Stimulated activated CD8-positive, alpha-beta memory T cell treated with anti-CD3 and anti-CD28 coated beads, Interleukin-12 subunit alpha, Interleukin-12 subunit beta, amount 100 ng/mL, for 1 hour (primary cell): Measurements from ENCODE around the gene ADPRM.

ENCODE experiments used
- DNase-seq: peaks from one replicate; pipeline ENCODE4 v3.0.0-alpha.2; 2020; ENCODE audit warnings: low read depth

The ADPRM gene

DNA sequence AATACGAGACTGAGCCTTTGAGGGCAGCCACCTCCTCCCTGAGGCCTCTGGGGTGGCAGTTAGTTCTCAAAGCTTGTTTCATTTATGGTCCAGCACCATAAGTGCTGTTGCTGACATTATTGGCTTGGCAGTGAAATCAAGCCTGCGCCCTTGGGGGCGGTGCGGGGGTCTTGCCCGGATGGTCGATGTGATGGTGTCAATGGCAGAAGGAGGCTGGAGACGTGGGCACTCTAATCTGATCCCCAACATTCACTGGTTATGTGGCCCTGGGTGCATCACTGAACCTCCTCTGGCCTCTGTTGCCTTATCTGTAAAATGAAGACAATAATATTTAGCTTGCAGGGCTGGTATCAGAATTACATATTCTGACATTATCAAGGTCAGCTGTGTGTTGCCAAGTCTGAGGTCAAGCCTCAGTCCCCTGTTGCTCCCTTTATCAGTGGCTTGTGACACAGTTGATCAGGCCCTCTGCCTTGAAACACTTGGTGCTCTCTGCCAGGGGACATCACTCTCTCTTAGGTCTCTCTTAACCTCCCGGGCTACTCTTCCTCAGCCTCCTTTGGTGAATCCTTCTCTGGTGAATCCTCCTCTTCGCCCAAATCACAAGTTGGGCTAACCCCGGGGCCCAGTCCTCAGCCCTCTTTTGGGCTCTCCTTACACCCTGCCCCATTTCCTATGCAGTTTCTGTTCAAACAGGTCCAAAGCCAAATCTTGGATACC lies 44.2 kb downstream of the ADPRM start:
- DNase-seq, result no peak

GRCh38 chr17:10742431-10742830 lies 45.0 kb downstream of the ADPRM start:
- no peak for DNase-seq

DNA sequence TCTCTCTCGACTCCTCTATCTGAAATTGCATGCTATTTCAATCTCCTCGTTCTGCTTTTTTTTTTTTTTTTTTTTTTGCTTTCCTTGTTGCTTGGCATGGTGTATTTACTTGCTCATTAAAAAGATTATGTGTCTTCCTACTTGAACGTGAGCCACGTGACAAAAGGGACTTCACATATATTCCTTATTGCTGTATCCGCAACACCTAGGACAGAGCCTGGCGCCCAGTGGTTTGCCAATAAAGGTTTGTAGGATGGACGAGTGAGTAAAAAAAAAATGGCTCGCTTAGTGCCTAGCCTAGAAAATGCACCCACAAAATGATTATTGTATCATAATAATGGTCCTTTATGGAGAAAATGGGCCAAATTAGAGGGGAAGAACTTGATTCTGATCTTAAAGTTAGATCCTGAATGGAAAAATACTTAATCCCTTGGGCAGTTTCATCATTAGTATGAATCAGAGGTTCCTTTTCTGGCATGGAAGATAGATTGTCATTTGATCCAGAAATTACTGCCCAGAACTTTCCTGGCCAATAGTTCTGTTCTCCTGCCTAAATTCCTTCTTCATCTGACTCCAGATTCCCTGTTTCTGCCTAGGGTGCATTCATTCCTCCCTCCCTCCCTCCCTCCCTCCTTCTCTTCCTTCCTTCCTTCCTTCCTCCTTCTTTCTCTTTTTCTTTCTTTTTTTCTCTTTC lies 46.1 kb downstream of the ADPRM start:
- DNase-seq, result no peak

DNA sequence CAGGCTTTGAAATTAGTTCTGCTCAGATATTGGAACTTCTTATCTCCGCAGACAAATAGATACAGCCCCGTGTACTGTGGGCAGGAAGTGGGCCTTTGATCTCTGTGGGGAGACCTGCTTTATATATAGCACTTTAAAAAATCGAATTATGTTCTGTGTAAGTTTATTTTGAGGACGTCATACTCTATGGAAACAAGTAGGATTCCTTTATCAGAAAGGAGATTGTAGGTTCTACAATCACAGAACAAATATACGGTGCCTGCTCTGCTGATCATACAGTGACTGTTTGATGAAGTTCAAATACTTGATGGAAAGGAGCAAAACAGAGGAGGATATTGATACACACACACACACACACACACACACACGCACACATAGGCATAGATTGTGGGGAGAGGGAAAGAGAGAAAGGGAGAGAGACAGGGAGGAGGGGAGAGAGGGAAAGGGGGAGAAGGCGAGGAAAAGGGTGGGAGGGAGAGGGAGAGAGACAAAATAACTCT lies 47.2 kb downstream of the ADPRM start:
- no peak for DNase-seq

GRCh38 chr17:10745231-10745630 lies 47.8 kb downstream of the ADPRM start:
- DNase-seq, result no peak

GRCh38 chr17:10748531-10749181 lies 51.3 kb downstream of the ADPRM start:
- no peak for DNase-seq

DNA sequence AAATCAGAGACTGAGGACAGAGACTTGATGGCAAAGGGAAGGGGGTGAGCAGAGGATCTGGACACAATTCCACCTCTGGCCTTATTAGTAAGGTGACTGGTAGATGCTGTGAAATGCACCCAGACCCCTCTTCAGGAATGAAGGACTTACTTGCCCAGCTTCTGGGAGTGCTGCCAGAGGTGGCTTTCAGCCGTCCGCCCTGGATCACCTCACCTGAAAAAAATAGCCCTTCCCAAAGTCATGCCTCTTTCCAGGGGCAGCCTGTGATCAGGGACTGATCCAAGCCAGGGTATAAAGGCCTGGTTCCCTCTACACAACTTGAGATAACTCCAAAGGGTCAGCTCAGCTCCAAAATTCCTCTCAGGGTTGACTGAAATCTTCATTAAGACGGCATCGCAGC lies 52.8 kb downstream of the ADPRM start:
- DNase-seq, result no peak

DNA sequence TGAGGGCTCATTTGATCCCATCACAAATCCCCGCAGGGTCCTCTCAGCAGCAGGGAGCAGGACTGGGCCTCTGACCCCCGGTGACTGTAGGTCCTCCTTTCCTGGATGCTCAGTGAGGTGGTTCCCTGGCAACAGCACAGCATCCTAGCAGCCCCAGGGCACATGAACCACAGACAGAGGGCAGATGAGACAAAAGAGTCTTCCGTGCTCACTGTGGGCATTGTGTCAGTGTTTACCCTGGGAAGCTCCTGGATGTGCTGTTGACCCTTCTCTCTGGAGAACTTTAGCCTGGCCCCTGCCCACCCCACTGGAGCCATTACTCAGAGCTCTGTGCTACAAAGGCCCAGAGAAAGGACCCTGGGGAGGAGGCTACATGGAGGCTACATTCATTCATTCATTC lies 54.2 kb downstream of the ADPRM start:
- DNase-seq, result no peak

DNA sequence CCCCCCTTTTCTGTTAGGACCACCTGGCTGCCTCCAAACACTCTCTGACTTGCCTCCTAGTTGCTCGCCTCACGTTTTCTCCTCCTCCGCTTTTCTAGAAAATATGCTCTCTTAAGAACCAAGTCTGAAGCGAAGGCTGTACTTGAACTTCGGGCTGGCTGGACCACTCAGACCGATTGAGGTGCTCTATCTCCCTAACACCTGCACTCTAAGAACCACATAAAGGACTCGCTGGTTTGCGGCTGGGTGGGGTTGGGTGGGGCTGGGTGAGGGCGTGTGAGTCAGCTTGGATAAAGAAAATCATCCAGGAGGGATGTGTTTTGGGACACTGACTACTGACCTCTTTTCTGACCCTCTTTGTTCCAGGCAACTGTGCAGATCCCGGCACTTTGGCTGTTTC lies 55.3 kb downstream of the ADPRM start:
- no peak for DNase-seq

- DNase-seq, result no peak
Observed at GRCh38 chr17:10754109-10754508, 56.7 kb downstream of the ADPRM start.

DNA sequence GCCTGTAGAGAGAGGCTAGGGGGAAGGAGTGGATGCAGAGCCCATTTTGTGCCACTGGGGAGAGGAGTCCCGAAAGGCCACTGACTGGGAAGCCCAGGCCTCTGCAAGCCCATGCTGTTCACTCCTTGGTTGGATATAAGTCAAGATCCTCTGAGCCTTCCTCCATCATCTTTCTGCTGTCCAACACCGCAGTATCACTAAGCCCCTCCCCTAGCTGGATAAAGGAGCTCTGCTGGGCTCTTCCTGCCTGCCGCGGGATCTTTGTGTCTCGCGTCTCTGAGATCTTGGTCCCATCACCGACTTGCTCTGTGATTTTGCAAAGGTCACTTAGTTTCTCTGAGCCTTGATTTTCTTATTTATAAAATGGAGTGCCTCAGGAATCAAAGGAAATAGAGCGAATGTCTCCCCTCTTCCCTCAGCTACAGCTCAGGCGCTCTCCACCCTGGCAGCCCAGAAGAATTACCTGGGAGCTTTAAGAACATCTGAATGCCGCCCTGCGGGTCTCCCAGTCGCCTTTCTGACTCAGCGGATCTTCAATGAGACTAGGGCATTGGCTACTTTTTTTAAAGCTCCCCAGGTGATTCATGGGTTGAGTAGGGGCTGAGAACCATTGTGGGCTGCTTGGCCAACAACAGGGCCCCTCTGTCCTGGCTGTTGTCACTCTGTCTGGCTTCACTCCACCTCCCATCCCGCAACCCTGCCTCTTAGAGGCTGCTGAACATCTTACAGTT lies 57.6 kb downstream of the ADPRM start:
- DNase-seq, result no peak

DNA sequence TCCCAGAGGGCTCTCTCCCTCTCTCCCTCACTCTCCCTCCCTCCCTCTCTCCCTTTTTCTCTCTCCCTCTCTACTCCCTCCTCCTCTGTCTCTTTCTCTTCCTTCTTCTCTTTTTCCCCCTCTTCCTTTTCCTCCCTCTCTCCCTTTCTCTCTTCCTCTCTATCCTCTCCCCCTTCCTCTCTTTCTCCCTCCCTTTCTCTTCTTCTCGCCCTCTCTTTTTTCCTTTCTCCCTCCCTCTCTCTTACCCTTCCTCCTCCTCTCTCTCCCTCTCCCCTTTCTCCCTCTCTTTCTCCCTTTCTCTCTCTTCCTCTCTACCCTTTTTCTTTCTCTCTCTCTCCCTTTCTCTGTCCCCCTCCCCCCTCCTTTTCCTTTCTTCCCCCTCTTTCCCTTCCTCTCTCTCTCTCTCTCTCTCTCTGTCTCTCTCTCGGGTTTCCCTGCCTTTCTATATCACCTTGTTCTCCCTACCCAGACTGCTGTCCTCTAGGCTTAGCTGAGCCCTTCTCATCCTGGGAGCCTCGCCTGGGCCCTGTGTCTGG lies 58.3 kb downstream of the ADPRM start:
- no peak for DNase-seq

DNA sequence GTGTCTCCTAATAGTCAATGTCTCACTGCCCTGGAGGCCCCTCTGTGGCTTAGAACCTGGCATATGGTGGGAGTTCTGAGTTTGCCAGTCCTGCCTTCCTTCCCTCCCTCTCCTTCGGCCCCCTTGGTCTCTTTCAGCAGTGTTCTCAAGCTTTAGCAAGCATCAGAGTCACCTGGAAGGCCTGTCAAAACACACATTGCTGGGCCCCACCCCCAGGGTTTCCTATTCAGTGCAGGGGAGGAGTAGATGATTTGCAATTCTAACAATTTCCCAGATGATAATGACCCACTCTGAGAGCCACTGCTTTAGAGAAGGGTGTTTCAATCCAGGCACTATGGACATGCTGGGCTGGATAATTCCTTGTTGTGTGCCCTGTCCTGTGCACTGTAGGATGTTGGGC lies 58.8 kb downstream of the ADPRM start:
- no peak for DNase-seq

DNA sequence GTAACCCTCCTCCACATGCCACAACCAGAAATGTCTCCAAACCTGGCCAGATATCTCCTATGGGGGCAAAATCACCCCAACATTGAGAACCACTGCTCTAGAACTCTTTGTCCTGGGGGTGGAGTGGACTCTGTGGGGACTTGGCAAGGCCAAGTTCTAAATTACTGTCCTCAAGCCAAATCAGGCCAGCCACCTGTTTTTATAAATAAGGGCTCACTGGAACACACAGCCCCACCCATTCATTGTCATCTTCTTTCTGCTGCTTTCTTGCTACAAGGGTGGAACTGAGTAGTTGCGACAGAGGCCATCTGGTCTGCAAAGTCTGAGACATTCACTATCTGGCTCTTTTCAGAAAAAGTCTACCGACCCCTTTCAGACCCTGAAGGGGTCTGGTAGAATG lies 59.2 kb downstream of the ADPRM start:
- no peak for DNase-seq

DNA sequence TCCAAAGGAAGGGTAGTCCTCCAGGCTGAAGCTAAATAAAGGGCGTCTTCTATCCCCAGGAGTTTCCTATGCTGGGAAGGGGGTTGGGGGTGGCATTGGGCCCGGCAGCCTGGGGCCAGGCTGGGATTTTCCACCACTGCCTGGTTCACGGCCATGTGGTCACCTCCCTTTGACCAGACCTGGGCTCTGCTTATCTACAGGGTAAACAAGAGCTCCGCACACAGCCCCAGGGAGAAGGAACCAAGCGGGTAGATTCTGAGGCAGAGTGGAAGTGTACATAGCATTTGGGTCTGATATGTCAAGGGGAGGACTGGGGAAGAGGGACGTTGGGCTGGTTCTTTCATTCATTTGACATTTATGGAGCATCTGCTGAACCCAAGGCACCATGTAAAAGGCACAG lies 59.7 kb downstream of the ADPRM start:
- no peak for DNase-seq

- DNase-seq, result no peak
Observed at GRCh38 chr17:10757647-10758046, 60.3 kb downstream of the ADPRM start.

- DNase-seq, result no peak
Observed at GRCh38 chr17:10758062-10758461, 60.7 kb downstream of the ADPRM start.
